SIG-M5 treated with dmso at 0.1 percent for 504 hours (cell line): Measurements from ENCODE around the gene NPLOC4.

ENCODE experiments used
- DNase-seq: peaks from one replicate; lab custom pipeline; 2025; ENCODE audit not compliant: unreplicated experiment; lab: John Stamatoyannopoulos, UW

NPLOC4 gene

GRCh38 chr17:81549826-81550225, 87.1 kb downstream of the NPLOC4 start:
- DNase-seq = no peak

- no peak for DNase-seq
Measured at GRCh38 chr17:81549031-81549557, 87.8 kb downstream of the NPLOC4 start.

- DNase-seq = no peak
Measured at GRCh38 chr17:81547614-81547982, 89.3 kb downstream of the NPLOC4 start.

- no peak for DNase-seq
Measured at GRCh38 chr17:81546906-81547613, 89.9 kb downstream of the NPLOC4 start.

GRCh38 chr17:81545160-81545949, 91.6 kb downstream of the NPLOC4 start:
- no peak for DNase-seq

GRCh38 chr17:81544281-81544974, 92.5 kb downstream of the NPLOC4 start:
- DNase-seq = no peak

GRCh38 chr17:81543756-81544155, 93.2 kb downstream of the NPLOC4 start:
- no peak for DNase-seq

GRCh38 chr17:81543339-81543675, 93.6 kb downstream of the NPLOC4 start:
- no peak for DNase-seq

- no peak for DNase-seq
Measured at GRCh38 chr17:81542431-81543338, 94.2 kb downstream of the NPLOC4 start.

- no peak for DNase-seq
Measured at GRCh38 chr17:81541123-81541522, 95.8 kb downstream of the NPLOC4 start.

GRCh38 chr17:81540676-81541027, 96.3 kb downstream of the NPLOC4 start:
- DNase-seq = no peak

- no peak for DNase-seq
Measured at GRCh38 chr17:81539961-81540675, 96.8 kb downstream of the NPLOC4 start.

GRCh38 chr17:81539571-81539900, 97.4 kb downstream of the NPLOC4 start:
- DNase-seq = no peak

- DNase-seq = no peak
Measured at GRCh38 chr17:81538651-81539570, 98.0 kb downstream of the NPLOC4 start.

GRCh38 chr17:81537856-81538555, 98.9 kb downstream of the NPLOC4 start:
- DNase-seq = no peak

GRCh38 chr17:81537343-81537855, 99.5 kb downstream of the NPLOC4 start:
- no peak for DNase-seq

GRCh38 chr17:81536299-81537290, 100.3 kb downstream of the NPLOC4 start:
- DNase-seq = no peak
